Activated effector memory CD4-positive, alpha-beta T cell treated with Interleukin-2 at 50 U/mL for 16 hours (primary cell): ENCODE measurements around the gene NOTCH1.
A peak's percentile ranks its signal among the peaks of the same experiment; 100 is the strongest.

Experiments
- DNase-seq: peaks from one replicate; pipeline ENCODE4 v3.0.0-alpha.2; 2020

NOTCH1 gene

GRCh38 chr9:136497916-136498695 lies 47.7 kb downstream of the NOTCH1 start:
- no peak for DNase-seq

- no peak for DNase-seq
Observed at GRCh38 chr9:136496801-136497620, 48.8 kb downstream of the NOTCH1 start.

GRCh38 chr9:136496181-136496580 lies 49.7 kb downstream of the NOTCH1 start:
- DNase-seq = no peak

- no peak for DNase-seq
Observed at GRCh38 chr9:136495238-136495800, 50.5 kb downstream of the NOTCH1 start.

- DNase-seq = no peak
Observed at GRCh38 chr9:136494531-136495215, 51.2 kb downstream of the NOTCH1 start.

GRCh38 chr9:136494012-136494411 lies 51.8 kb downstream of the NOTCH1 start:
- no peak for DNase-seq

DNA sequence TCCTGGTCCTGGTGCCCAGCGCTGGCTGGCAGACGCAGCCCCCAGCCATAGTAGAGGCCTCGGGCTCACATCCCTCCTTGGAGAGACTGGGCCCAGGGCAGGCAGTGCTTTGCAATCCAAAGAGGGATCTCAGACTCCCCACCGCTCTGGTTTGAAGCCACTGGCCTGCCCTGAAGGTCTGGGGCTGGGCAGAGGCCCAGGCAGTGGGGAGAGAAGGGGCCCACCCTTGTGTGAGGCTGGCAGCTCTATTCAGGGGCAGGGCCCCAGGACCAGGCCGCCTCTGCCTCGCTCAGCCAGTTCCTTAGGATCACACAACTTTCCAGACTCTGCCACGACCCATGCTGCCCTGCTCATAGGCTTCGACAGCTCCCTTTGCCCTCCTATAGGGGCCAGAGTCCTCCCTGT lies 52.3 kb downstream of the NOTCH1 start:
- DNase-seq = no peak

GRCh38 chr9:136492978-136493522 lies 52.8 kb downstream of the NOTCH1 start:
- DNase-seq = no peak

GRCh38 chr9:136489731-136490130 lies 56.1 kb downstream of the NOTCH1 start:
- DNase-seq = no peak

DNA sequence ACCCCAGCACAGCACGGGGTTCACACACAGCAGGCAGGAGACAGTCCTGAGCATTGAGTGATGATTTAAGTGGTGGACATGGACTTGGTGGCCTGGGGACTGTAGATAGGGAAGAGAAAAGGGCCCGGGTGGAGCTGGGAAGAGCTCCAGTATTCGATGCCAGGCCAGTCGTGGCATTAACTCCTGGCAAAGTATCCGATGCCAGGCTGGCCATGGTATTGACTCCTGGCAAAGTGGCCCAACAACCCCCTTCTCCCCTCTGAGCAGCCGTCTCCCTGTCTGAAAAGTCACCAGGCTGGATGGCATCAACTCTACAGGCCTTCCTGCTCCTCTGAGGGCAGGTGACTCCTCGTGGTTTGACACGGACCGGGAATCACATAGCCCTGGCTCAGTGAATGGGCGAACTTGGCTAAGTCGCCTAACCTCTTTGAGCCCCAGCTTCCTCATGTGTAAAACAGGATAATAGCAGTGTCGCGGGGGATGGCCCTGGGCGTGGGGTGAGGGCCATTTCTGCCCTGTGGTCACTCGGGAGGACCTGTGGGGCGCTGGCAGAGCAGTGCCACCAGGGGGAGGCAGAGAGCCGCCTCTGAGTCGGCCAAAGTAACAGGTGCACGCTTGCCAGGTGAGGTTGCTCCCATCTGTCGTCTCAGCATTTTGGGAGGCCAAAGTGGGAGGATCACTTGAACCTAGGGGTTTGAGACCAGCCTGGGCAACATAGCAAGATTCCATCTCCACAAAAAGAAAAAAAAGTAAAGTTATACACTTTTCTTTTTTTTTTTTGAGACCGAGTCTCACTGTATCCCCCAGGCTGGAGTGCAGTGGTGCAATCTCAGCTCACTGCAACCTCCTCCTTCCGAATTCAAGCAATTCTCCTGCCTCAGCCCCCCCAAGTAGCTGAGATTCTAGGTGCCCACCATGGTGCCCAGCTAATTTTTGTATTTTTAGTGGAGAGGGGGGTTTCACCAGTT lies 57.3 kb downstream of the NOTCH1 start:
- DNase-seq = peak; percentile 63

DNA sequence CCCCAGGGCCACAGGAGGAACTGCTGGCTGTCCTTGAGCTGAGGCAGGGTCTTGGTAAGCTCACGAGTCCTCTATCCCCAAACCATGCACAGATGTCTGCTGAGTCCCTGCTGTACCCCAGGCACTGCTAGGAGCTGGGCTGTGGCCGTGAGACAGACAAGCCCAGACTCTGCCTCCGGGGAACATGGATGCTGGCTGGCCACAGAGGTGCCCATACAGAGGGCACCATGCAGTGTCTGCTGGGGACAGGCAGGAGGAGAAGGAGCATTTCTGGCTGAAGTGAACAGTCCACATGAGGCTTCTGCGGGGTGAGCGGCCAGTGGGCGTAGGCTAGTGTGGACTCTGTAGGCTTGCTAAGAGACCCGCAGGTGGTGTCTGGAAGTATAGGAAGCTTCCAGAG lies 58.2 kb downstream of the NOTCH1 start:
- DNase-seq = no peak

- DNase-seq = no peak
Observed at GRCh38 chr9:136486823-136487620, 58.8 kb downstream of the NOTCH1 start.

DNA sequence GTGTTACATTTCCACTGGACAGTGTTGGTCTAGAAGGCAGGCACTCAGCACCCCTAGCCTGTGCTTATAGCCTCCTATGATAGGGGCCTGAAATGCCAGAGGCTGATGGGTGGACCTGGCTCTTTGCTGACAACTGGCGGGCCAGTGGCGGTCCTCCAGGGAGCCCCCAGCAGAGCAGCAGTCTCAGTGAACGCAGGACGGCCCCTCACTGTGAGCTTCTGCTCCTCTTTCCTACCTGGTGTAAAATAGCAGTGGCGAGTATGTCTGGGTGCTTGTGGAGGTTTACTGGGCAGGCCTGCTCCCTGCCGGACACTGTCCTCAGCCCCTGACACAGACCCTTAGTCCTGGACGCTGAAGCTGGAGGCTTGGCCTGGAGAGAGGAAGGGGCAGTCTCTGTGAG lies 59.7 kb downstream of the NOTCH1 start:
- no peak for DNase-seq

GRCh38 chr9:136485049-136486045 lies 60.5 kb downstream of the NOTCH1 start:
- DNase-seq = peak; percentile 73

- DNase-seq = no peak
Observed at GRCh38 chr9:136484153-136485048, 61.4 kb downstream of the NOTCH1 start.

GRCh38 chr9:136483589-136484152 lies 62.2 kb downstream of the NOTCH1 start:
- peak; percentile 94 for DNase-seq

GRCh38 chr9:136482793-136483588 lies 62.9 kb downstream of the NOTCH1 start, which contains the start of gene SEC16A:
Gene SEC16A (minus strand): TSS chr9:136483040. CDS start chr9:136477615, 5,425 bp downstream.
- peak; percentile 99 for DNase-seq
